BJ (cell line): Measurements from ENCODE around the gene DCTN4. TPM values are rescaled to one million over a fixed set of nuclear protein-coding genes. Genes with fewer than 3 reads are reported as not detected.

ENCODE experiments used
- CTCF ChIA-PET: fragments of 350-600 bp; formaldehyde crosslinking; extraction: SDS; loops from one replicate; lab custom pipeline; 2021; ENCODE audit warnings: antibody characterized with exemption, inconsistent platforms; lab: Yijun Ruan, JAX
- POLR2A ChIA-PET: fragments of 300-600 bp; sonication (Branson Sonifier 250); formaldehyde crosslinking; extraction: SDS; loops from one replicate; lab custom pipeline; 2021; ENCODE audit warnings: antibody characterized with exemption; lab: Charles Lee
- DNase-seq: peaks from one replicate; pipeline ENCODE4 v3.0.0-alpha.2; 2011; ENCODE audit warnings: low read depth
- H3K27me3 ChIP-seq: 2 replicates; pipeline ENCODE4 v1.6.0; 2011; ENCODE audit warnings: low read length; ENCODE audit not compliant: control insufficient read depth, insufficient read depth
- H3K36me3 ChIP-seq: 2 replicates; pipeline ENCODE4 v1.5.1; 2011; ENCODE audit warnings: low read length; ENCODE audit not compliant: control insufficient read depth, insufficient read depth
- H3K4me3 ChIP-seq: 2 replicates; pipeline ENCODE4 v1.5.1; 2011; ENCODE audit warnings: low read depth, mild to moderate bottlenecking, control low read depth, low read length
- polyA minus RNA-seq: library from RNA; depleted of rRNA, polyadenylated mRNA; stranded (reverse); fragments of >200 nt; gene quantifications from 2 replicates; pipeline ENCODE4 v1.2.3, GENCODE V29; 2011; rRNA and poly(A)+ RNA removed
- polyA plus RNA-seq: library from polyadenylated mRNA; depleted of rRNA; stranded (reverse); fragments of >200 nt; gene quantifications from 2 replicates; pipeline ENCODE4 v1.2.3, GENCODE V29; 2011; rRNA removed
- TF ChIP-seq, protein P1 (sequence below): IDR thresholded peaks from 2 replicates; pipeline ENCODE4 v1.5.1; 2011; ENCODE audit warnings: low read depth, mild to moderate bottlenecking, control low read depth, inconsistent platforms, low read length, moderate library complexity; ENCODE audit not compliant: insufficient read depth

Gene DCTN4
- polyA plus RNA-seq: 50.2 and 54.8 TPM in 2 replicates
- polyA minus RNA-seq: 53.1 and 55.1 TPM in 2 replicates

DNA sequence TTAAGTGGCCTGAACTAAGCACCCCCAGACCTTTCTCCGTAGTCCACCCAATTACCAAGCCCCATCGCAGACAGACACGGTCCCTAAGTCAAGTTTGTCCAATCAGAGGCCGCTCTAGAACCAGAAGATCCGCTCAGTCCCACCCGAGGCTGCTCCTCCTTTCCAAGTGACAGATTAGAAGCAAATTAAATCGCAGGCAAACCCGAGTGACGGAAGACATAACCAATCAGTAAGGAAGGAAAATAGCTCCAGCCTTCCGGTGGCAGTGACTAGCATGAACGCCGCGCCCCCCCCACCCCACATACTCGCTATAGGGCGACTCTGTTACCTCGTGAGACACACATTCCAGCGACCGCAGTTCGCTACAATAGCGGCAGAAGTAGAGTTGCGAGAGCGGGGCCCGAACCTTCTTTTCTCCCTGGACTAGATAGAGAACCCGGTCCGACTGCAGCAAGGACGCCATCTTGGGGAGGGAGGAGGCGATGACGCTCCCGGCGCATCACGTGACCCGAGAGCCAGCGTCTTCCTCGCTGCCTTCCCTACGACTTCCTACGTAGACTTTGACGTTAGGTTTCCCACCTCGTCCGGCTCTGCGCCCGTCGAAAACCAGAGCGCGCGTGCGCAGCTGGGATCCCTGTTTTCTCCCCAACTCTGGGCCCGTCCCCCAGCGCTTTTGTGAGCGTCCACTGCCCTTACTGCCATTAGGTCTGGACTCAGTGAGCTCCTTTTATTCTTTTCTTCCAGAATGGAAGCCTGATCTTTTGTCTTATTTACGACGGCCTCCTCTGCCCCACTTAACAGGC lies at the start of gene DCTN4:
TSS of gene DCTN4 (minus strand) at position 487 of the 803 bp plus-strand sequence. CDS start at position 463, 24 bp downstream.
- POLR2A ChIA-PET: interaction anchor here (0.5 to 2.0 kb wide), 4 partner anchors 9 to 58 kb away, joined by 3 to 9 read pairs (median 3); partner anchors contain the start of gene RBM22
- H3K27me3 ChIP-seq: no peaks in the 10 kb centered on the region
- TF ChIP-seq, protein P1, sequence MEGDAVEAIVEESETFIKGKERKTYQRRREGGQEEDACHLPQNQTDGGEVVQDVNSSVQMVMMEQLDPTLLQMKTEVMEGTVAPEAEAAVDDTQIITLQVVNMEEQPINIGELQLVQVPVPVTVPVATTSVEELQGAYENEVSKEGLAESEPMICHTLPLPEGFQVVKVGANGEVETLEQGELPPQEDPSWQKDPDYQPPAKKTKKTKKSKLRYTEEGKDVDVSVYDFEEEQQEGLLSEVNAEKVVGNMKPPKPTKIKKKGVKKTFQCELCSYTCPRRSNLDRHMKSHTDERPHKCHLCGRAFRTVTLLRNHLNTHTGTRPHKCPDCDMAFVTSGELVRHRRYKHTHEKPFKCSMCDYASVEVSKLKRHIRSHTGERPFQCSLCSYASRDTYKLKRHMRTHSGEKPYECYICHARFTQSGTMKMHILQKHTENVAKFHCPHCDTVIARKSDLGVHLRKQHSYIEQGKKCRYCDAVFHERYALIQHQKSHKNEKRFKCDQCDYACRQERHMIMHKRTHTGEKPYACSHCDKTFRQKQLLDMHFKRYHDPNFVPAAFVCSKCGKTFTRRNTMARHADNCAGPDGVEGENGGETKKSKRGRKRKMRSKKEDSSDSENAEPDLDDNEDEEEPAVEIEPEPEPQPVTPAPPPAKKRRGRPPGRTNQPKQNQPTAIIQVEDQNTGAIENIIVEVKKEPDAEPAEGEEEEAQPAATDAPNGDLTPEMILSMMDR: no peak
- peak within 1 kb of the TSS; percentile 65 for H3K4me3 ChIP-seq
- CTCF ChIA-PET: interaction anchor here (2.1 kb wide), 1 partner anchor 43 kb away, joined by 13 read pairs; no protein-coding TSS in a partner anchor
- DNase-seq: peak; percentile 96
- H3K36me3 ChIP-seq: 0 out of 2 replicates have a peak, but pooled peaks cover 1% of the 10 kb centered on the region

DNA sequence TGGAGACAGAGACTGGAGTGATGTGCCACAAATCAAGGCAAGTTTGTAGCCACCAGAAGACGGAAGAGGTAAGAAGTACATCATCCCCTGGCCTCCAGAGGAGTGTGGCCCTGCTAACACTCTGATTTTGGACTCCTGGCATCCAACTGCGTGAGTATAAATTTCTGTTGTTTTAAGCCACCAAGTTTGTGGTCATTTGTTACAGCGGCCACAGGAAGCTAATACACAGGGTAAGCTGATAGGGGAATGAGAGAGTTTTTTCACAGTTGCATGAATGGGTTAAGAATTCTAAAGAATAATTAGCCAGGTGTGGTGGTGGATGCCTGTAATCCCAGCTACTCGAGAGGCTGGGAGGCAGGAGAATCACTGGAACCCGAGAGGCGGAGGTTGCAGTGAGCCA lies 45.6 kb upstream of the DCTN4 start:
- CTCF ChIA-PET: interaction anchor here (2.2 kb wide), 1 partner anchor 43 kb away, joined by 8 read pairs; the partner anchor contains the start of gene IRGM

DNA sequence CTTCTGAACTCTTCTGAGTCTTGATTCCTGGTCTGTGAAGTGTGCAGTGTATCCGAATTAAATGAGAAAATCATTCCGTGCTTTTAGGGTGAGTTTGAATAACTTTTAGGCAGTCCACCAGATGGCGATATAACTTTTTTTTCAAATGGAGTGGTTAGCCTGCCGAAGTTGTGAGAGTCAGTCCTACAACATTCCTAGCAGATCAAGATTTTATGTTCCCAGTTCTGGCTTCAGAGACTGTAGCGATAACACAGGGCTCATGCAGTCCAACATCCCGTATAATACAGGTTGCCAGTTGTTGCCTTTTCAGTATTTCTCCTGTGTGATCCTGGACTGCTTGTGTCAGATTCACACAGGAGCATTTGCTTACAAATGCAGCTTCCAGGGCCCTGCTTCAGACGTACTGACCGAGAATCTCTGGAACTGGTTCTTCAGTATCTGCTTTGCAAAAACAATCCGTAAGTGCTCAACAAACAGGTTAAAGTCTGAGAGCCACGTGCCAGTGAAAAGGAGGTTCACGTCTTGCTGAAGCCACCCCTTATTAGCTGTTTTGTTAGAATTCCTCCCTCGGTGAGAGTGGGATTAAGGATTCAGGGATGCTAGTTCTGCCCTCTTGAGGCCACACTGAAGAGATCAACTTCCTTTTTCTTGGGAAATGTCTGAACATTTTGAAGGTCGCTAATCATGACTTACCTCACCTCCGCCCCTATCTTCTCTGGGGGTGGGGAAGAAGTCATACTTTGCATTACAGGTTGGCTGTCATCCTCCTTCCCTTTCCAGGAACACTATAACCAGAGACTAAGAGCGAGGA lies 42.5 kb upstream of the DCTN4 start:
- H3K4me3 ChIP-seq: peak overlapping the region; percentile 10; the same call in 1 of the 2 replicates
- H3K27me3 ChIP-seq: no peaks in the 10 kb centered on the region
- H3K36me3 ChIP-seq: peaks cover 6% of the 10 kb centered on the region; the same call in 1 of the 2 replicates
- ChIA-PET POLR2A (interaction anchor here (0.6 kb wide), 1 partner anchor 271 kb away, joined by 4 read pairs; no protein-coding TSS in a partner anchor), CTCF (interaction anchor here (0.6 to 3.1 kb wide), 33 partner anchors 10 to 450 kb away, joined by 3 to 38 read pairs (median 4); partner anchors contain the start of genes DCTN4, IRGM, RBM22 and SMIM3)
- TF ChIP-seq, protein P1: peak; percentile 67
- DNase-seq: peak; percentile 26

More for the DNA sequence above, 45.6 kb upstream of the DCTN4 start:
- DNase-seq: no peak
- Histone ChIP-seq H3K27me3 (no peaks in the 10 kb centered on the region), H3K36me3 (no peaks in the 10 kb centered on the region), H3K4me3 (no peak overlapping the region)
- POLR2A ChIA-PET: no interaction called here
- TF ChIP-seq, protein P1: no peak

DNA sequence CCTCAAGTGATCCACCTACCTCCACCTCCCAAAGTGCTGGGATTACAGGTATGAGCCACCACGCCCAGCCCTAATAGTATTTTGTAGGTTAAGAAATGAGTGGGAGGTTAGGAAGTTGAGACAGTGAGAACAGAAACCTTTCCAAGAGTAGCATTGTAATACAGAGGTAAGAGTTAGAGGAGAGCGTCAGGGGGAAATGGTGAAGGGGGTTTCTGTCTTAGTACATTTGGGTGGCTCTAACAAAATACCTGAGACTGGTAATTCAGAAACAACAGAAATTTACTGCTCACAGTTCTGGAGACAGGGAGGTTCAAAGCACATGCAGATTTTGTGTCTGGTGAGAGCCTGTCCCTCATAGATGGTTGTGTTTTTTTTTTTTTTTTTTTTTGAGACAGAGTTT lies 38.6 kb upstream of the DCTN4 start:
- Histone ChIP-seq H3K27me3 (no peaks in the 10 kb centered on the region), H3K4me3 (no peak overlapping the region), H3K36me3 (peaks cover 17% of the 10 kb centered on the region)
- DNase-seq: no peak
- POLR2A ChIA-PET: no interaction called here
- TF ChIP-seq, protein P1: no peak
- CTCF ChIA-PET: interaction anchor here (1.0 to 2.2 kb wide), 3 partner anchors 9 to 96 kb away, joined by 3 to 9 read pairs (median 4); partner anchors contain the start of gene RBM22
